Activated naive CD8-positive, alpha-beta T cell treated with anti-CD3 and anti-CD28 coated beads, Interleukin-2, amount 50 U/mL, for 24 hours (primary cell): ENCODE data around the gene NPTX1.

Experiments used
- ATAC-seq: fragments of 150-1000 bp; cut with Tn5 transposase; one replicate; pipeline ENCODE4 v1.10.0; 2021
- DNase-seq: peaks from one replicate; pipeline ENCODE4 v3.0.0; 2021
- H3K27ac Mint-ChIP-seq: one replicate; pipeline ENCODE4 v1.8.0; 2021; ENCODE audit warnings: mild to moderate bottlenecking, mixed read lengths
- H3K27me3 Mint-ChIP-seq: one replicate; pipeline ENCODE4 v1.8.0; 2021; ENCODE audit warnings: mixed read lengths
- H3K36me3 Mint-ChIP-seq: one replicate; pipeline ENCODE4 v1.8.0; 2021; ENCODE audit warnings: low read depth, mixed read lengths
- H3K4me1 Mint-ChIP-seq: one replicate; pipeline ENCODE4 v1.8.0; 2021; ENCODE audit warnings: mixed read lengths
- H3K4me3 Mint-ChIP-seq: one replicate; pipeline ENCODE4 v1.8.0; 2021; ENCODE audit warnings: mild to moderate bottlenecking, moderate library complexity, mixed read lengths
- H3K9me3 Mint-ChIP-seq: one replicate; pipeline ENCODE4 v1.8.0; 2021; ENCODE audit warnings: mixed read lengths

The NPTX1 gene

DNA sequence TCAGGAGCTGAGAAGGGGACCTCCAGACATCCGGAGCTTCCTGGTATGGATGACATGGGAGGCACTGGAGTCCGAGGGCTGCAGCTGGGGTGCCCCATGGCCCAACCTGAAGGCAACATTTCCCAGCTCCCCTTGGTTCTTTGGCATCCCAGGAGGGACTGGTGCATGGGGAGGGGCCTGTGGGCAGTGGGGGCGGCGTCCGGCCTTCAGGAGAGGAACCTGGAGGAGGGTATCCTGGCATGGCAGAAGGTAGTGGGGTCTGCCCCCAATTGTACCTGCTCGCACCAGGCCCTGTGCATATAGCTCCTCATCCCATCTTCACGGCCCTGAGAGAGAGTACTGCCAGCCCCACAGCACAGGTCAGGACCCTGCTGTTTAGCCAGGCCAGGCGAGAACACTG, 11.9 kb downstream of the NPTX1 start:
- peaks cover 26% of the 10 kb centered on the region for H3K27me3 Mint-ChIP-seq
- no peaks in the 10 kb centered on the region for H3K9me3 Mint-ChIP-seq
- DNase-seq (no peak), ATAC-seq (no peak)
- H3K27ac Mint-ChIP-seq = no peak overlapping the region
- H3K4me3 Mint-ChIP-seq = no peak overlapping the region
- H3K4me1 Mint-ChIP-seq = no peaks in the 10 kb centered on the region
- H3K36me3 Mint-ChIP-seq = peaks cover 2% of the 10 kb centered on the region

DNA sequence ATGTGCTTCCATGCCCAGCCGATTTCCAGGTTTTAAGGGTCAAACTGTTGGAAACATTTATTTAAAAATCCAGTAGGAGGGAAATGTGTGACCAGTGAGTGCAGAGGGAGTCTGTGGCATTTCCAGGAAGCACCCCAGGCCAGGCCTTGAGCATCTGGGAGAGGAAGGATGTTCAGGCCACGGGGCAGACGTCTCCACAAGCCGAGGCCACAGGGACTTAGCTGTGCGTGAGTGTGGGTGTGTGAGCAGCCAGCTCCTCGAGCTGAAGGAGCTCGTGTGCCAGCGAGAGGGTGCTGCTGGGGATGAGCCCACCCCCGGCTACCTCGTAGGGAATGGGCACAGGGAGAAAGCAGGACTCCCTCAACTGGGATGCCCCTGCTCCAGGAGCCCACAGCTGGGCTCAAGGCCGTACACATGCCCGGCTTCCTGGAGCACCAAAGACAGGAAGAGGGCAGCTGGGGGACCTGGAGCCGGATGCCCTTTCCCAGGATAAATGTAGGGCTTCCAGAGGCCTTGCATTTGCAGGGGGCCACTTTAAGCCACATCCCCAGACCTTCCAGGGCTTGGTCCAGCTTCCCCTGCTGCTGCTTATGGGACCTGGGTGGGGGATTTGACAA, 12.5 kb downstream of the NPTX1 start:
- Mint-ChIP-seq H3K36me3 (peaks cover 2% of the 10 kb centered on the region), H3K9me3 (no peaks in the 10 kb centered on the region), H3K4me3 (no peak overlapping the region), H3K4me1 (no peaks in the 10 kb centered on the region), H3K27ac (no peak overlapping the region), H3K27me3 (peaks cover 28% of the 10 kb centered on the region)
- no peak for DNase-seq
- ATAC-seq = no peak

DNA sequence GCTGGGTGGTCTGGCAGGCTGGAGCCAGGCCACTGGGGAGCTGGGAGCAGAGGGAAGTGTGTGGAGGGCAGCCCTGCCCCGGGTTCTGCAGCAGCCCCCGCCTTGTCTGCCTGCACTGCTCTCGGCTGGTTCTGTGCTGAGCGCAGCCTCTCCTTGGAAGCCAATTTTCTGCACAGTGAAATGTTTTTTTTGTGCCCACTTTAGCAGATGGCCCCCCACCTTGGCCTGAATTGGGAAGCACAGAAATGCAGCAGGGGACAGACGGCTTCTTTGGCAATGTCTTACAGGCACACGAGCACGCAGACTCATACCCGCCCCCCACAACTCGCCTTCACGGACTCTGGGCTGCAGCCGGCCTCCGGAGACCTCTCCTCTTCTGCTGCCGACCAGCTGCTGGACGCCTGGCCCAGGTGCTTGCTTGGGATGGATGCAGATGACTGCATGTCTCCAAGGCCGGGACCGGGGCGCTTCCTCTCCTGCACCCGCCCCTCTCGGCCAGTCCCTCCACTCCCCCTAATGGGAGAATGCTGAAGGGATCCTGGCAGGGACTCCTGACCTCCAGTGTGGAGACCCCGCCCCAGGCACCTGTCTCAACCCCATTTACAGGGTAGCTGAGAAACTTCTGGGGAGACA, 14.8 kb downstream of the NPTX1 start:
- DNase-seq (no peak), ATAC-seq (no peak)
- H3K9me3 Mint-ChIP-seq = no peaks in the 10 kb centered on the region
- no peak overlapping the region for H3K4me3 Mint-ChIP-seq
- H3K36me3 Mint-ChIP-seq = no peaks in the 10 kb centered on the region
- H3K27ac Mint-ChIP-seq = no peak overlapping the region
- peaks cover 17% of the 10 kb centered on the region for H3K27me3 Mint-ChIP-seq
- peaks cover 8% of the 10 kb centered on the region for H3K4me1 Mint-ChIP-seq

DNA sequence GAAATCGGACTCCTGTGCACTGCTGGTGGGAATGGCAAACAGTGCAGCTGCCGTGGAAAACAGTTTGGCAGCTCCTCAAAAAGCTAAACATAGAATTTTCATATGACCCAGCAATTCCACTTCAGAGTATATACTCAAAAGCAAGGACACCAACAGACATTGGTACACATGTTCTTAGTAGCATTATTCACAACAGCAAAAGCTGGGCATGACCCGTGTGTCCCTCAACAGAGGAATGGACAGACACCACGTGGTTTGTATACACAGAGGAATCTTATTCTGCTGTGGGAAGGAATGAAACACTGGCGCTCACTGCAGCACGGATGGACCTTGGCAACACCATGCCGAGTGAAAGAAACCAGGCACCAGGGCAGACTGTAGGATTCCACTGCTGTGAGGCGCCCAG, 16.0 kb downstream of the NPTX1 start:
- DNase-seq = no peak
- peaks cover 13% of the 10 kb centered on the region for H3K4me1 Mint-ChIP-seq
- H3K27ac Mint-ChIP-seq = no peak overlapping the region
- no peak for ATAC-seq
- peaks cover 14% of the 10 kb centered on the region for H3K27me3 Mint-ChIP-seq
- H3K36me3 Mint-ChIP-seq = no peaks in the 10 kb centered on the region
- H3K4me3 Mint-ChIP-seq = no peak overlapping the region
- no peaks in the 10 kb centered on the region for H3K9me3 Mint-ChIP-seq

DNA sequence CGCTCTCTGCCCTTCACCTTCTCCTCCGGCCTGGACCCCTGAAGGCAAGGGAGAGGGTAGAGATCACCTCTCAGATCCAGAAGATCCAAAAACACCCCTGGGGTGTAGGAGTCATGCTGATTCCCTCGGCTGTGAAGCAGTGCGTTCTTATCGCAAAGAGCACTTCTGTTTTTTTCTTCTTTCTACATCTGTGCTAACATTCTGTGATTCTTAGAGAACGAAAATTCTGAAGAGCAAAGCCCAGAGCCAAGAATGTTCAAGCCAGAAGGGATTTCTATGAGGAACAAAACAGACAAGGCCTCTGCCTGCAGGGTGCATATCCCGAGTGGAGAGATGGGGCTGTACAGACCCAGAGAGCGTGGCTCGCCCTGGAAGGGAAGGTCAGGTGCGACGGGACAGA, 17.2 kb downstream of the NPTX1 start:
- Mint-ChIP-seq H3K27ac (no peak overlapping the region), H3K36me3 (no peaks in the 10 kb centered on the region), H3K4me1 (peaks cover 18% of the 10 kb centered on the region), H3K9me3 (no peaks in the 10 kb centered on the region), H3K4me3 (no peak overlapping the region), H3K27me3 (peaks cover 12% of the 10 kb centered on the region)
- ATAC-seq (no peak), DNase-seq (no peak)

DNA sequence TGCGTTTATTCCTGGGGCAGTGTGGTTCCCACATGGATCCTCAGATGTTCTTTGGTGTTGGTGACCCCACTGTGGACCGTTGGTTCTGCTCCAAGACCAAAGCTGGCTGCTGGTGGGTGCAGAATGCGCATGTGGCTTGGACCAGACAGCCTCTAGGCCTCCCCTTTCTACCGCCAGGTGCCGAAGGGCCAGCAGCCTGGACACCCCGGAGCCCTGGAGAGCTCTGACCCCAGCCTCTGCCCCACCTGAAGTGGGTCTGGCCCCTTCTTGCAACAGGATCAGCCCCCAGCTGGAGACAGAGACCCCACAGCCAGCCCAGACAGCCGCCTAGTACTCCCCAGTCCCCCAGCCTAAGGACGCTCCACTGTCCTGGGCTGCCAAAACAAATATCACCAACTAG, 18.4 kb downstream of the NPTX1 start:
- no peak overlapping the region for H3K4me3 Mint-ChIP-seq
- no peak overlapping the region for H3K27ac Mint-ChIP-seq
- DNase-seq (no peak), ATAC-seq (no peak)
- peaks cover 28% of the 10 kb centered on the region for H3K4me1 Mint-ChIP-seq
- H3K36me3 Mint-ChIP-seq = no peaks in the 10 kb centered on the region
- peaks cover 12% of the 10 kb centered on the region for H3K27me3 Mint-ChIP-seq
- no peaks in the 10 kb centered on the region for H3K9me3 Mint-ChIP-seq

DNA sequence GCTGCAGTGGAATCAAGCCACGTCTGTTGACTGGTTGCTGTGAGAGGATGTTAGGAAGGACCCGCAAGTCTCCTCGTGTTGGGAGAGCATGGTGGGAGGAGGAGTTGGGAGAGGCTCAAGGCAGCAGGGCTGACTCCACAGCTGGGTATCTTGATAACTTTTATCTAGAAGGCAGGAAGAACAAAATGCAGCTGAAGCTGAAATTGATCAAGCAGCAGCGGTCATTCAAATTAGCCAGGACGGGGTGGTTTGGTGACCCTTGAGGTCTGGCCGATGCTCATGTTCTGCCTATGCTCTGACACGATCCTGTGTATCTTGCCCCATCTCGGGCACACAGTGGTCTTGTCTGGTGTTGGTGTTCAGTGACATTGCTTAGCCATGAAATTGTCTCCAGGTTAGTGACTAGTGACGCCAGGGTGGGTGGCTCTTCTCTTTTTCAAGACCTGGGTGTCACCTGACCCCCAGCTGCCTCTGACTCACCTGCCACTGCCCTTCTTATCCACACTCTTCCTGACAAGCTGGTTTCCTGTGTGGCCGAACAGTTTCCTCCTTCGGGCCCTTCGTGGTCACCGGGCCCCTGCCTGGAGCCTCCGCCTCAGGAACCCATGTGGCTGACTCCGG, 19.1 kb downstream of the NPTX1 start:
- Mint-ChIP-seq H3K36me3 (no peaks in the 10 kb centered on the region), H3K4me1 (peaks cover 30% of the 10 kb centered on the region), H3K9me3 (no peaks in the 10 kb centered on the region), H3K27me3 (peaks cover 12% of the 10 kb centered on the region), H3K4me3 (no peak overlapping the region), H3K27ac (no peak overlapping the region)
- ATAC-seq (no peak), DNase-seq (no peak)

DNA sequence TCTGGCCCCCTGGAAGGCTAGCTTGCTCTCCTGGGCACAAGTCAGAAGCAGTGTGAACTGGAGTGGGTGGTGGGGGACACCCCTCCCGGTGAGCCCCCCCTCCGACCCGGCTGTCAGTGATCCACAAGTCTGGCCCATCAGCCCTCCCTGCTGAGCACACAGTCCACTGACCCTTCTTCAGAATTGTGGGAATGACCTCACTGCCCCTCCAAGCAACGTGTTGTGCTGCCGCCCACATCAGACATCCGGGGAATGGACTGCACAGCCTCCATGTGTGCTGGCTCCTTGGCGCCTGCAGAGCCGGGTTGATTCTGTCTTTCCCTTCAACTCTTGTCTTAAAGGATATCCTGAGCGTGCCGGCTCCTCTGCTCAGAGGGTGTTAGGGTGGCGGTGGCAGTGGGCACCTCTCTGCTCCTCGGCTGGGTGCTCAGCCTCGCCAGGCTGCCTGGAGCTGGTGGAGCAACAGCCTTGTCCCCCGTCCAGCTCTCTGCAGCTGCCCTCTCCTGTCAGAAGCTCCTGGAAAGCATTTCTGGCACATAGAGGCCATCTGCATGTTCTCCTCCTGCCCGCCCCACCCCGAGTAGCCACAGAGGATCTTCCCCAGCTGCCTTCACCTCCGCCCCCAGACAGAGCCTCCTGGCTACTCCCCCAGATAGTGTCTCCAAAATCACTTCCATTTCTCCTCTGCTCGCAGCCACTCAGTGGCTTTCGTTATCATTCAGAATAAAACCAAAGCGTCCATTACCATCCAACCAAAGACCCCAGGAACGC, 19.8 kb downstream of the NPTX1 start:
- peaks cover 12% of the 10 kb centered on the region for H3K27me3 Mint-ChIP-seq
- DNase-seq (no peak), ATAC-seq (no peak)
- peaks cover 30% of the 10 kb centered on the region for H3K4me1 Mint-ChIP-seq
- no peaks in the 10 kb centered on the region for H3K9me3 Mint-ChIP-seq
- peak overlapping the region; percentile 17 for H3K4me3 Mint-ChIP-seq
- no peaks in the 10 kb centered on the region for H3K36me3 Mint-ChIP-seq
- no peak overlapping the region for H3K27ac Mint-ChIP-seq

DNA sequence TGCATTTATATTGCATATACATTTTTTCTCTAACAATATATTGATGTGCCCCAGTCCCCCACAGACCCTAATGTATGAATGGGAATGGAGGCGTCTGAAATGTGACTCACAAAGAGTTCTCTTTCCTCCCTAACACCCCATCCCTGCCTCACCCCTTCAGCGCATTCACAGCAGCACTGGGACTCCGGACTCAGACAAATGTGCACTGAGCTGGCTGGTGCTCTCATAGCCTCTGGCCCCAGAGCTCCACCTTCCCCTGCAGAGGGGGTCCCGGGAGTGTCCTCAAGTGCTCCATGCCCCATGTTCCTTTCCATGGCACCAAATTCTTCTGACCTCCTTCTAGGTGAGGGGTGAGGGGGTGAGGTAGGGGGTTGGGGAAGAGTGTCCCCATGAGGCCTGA, 20.6 kb downstream of the NPTX1 start:
- H3K27me3 Mint-ChIP-seq = peaks cover 12% of the 10 kb centered on the region
- H3K4me3 Mint-ChIP-seq = peak overlapping the region; percentile 97
- H3K9me3 Mint-ChIP-seq = no peaks in the 10 kb centered on the region
- no peak for ATAC-seq
- H3K27ac Mint-ChIP-seq = peak overlapping the region; percentile 93
- DNase-seq = no peak
- H3K4me1 Mint-ChIP-seq = peaks cover 30% of the 10 kb centered on the region
- H3K36me3 Mint-ChIP-seq = no peaks in the 10 kb centered on the region

DNA sequence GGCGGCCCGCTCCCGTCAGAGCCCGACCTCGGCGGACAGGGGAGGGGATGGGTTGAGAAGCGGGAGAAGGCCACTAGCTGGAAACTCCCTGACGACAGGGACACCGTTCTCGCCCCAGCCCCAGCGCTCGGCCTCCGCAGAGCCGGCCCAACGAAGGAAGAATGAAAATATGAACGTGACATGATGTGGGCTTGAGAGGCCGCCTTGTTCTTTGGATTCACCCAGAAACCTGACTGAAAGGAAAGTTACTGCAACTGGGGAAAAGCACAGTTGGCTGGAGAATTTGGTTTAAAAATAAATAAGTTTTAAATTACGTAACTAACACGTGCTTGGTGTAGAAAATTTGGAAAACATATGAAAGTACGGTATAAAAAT, 21.1 kb downstream of the NPTX1 start:
- H3K36me3 Mint-ChIP-seq = no peaks in the 10 kb centered on the region
- H3K9me3 Mint-ChIP-seq = no peaks in the 10 kb centered on the region
- H3K27me3 Mint-ChIP-seq = peaks cover 12% of the 10 kb centered on the region
- peak overlapping the region; percentile 93 for H3K27ac Mint-ChIP-seq
- H3K4me1 Mint-ChIP-seq = peaks cover 30% of the 10 kb centered on the region
- H3K4me3 Mint-ChIP-seq = peak overlapping the region; percentile 97
- DNase-seq (peak; percentile 64), ATAC-seq (peak; percentile 30)

DNA sequence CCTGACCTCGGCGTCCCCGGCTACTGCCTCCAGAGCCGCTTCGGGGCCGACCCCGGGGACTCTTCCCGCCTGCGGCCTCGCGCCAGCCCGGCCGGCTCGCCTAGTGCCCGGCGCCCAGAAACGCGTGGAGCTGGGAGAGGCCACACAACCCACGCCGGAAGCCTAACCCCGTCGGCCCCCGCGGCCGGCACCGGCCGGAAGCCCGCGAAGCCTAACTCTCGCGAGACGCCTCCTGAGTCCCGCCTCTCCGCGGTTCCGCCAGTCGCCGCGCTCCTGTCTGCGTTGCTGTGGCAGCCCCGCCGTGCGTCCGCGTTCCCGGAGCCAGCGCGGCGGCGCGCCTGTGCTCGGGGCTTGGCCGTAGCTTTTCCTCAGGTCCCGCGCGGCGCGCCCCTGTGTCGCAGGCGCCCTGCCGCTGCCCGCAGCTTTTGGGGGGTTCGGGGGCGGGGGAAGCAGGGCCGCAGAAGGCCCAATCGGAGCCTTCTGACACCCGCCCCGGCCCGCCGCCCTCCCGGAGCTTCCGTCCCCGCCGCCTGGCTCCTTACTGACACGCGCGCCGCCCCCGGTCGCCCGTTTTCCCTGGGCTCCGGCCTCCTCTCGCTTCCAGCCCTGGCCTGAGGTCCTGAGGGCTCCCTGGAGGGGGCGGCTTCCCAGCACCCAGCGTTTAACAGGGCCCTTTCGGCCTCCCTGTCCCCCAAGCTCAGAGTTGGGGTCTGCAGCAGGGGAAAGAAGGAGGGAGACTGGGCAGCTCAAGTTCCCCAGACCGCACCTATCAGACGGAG, 21.7 kb downstream of the NPTX1 start:
- DNase-seq (peak; percentile 97), ATAC-seq (peak; percentile 92)
- peaks cover 12% of the 10 kb centered on the region for H3K27me3 Mint-ChIP-seq
- no peaks in the 10 kb centered on the region for H3K9me3 Mint-ChIP-seq
- H3K36me3 Mint-ChIP-seq = no peaks in the 10 kb centered on the region
- peak overlapping the region; percentile 93 for H3K27ac Mint-ChIP-seq
- H3K4me1 Mint-ChIP-seq = peaks cover 30% of the 10 kb centered on the region
- peak overlapping the region; percentile 97 for H3K4me3 Mint-ChIP-seq

DNA sequence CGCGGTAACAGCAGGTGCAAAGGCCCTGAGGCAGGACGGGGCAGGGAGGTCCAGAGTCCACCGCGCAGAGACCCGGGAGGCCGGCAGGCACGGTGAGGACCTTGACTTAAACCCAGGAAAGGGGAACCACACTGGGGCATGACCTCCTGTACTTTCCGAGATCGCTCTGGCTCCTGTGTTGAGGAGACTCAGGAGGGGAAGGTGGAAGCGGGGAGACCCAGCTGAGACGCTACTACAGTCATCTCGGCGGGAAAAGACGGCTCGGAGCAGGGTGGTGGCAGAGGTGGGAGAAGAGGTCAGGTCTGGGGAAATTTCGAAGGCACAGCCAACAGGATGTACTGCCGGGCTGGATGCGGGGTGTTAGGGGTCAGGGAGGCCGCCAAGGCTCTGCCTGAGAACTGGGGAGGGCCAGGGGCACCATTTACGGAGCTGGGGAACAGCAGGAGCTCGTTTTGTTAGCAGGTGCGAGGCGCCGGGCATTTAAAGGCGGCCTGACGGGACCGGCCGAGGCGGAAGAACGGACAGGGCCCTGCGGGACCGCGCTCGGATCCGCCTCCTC, 22.3 kb downstream of the NPTX1 start:
- ATAC-seq = peak; percentile 1
- H3K4me3 Mint-ChIP-seq = peak overlapping the region; percentile 97
- no peaks in the 10 kb centered on the region for H3K36me3 Mint-ChIP-seq
- peak; percentile 27 for DNase-seq
- H3K27ac Mint-ChIP-seq = peak overlapping the region; percentile 100
- H3K9me3 Mint-ChIP-seq = no peaks in the 10 kb centered on the region
- H3K4me1 Mint-ChIP-seq = peaks cover 30% of the 10 kb centered on the region
- H3K27me3 Mint-ChIP-seq = peaks cover 8% of the 10 kb centered on the region

DNA sequence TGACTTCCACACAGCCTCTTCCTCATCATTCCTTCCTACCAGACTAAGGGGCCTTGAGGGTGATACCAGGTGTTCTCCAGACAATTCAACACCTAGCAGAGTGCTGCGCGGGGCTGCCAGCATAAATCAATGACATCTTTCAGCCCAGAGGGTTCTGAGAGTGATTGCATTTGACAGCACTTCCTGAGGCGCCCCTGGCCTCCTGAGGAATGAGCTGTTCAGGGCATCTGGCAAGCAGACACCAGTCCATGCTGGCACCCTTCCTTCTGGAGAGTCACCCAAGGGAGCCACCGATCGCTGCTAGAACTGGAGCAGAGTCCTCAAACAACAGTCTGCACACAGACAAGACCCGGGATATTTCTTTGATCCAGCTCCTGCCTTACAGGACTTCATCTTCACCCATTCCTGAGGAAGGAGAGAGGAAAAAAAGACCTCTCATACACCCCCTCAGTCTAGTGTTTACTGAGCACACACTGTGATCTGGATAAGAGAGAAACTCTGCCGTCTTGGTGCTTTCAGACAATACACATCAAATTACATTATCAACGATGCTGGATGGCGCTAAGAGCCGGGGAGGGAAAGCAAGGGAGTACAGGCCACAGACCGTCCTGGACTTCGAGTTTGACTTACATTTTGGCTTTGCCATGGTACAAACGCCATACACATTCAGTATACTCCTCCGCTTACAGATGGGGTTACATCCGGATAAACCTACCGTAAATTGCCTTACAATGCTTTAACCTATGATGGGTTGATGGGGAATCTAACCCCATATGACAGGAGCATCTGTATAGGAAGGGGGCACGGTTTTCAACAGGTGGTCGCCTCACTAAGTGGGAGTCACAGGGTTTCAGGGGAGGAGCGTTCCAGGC, 23.0 kb downstream of the NPTX1 start:
- DNase-seq = no peak
- no peak for ATAC-seq
- Mint-ChIP-seq H3K4me1 (peaks cover 30% of the 10 kb centered on the region), H3K4me3 (peak overlapping the region; percentile 97), H3K27me3 (peaks cover 6% of the 10 kb centered on the region), H3K9me3 (no peaks in the 10 kb centered on the region), H3K27ac (peak overlapping the region; percentile 100), H3K36me3 (no peaks in the 10 kb centered on the region)
